Thoracic aorta (tissue), 2 donors: ENCODE results near the gene KCNN3. TPM values are rescaled to one million over a fixed set of nuclear protein-coding genes. Genes with fewer than 3 reads are reported as not detected.

Experiments
- ATAC-seq: fragments of 150-250 bp; one replicate; pipeline ENCODE4 v1.8.0; 2017; ENCODE audit warnings: low read depth; ENCODE audit not compliant: insufficient number of reproducible peaks, low FRiP score
- DNase-seq: peaks from one replicate; pipeline ENCODE4 v3.0.0-alpha.2; 2020; ENCODE audit warnings: low spot score
- H3K27ac ChIP-seq, 2 donors: fragments of 200-600 bp; sonication (generic); 1 replicate in 1 of 2; 2 replicates in 1 of 2; pipeline ENCODE4 v1.5.1; 2016; ENCODE audit warnings: mild to moderate bottlenecking in 2 of 2, moderate library complexity in 2 of 2
- H3K27me3 ChIP-seq: fragments of 200-600 bp; sonication (generic); replicated peaks from 2 replicates; pipeline ENCODE4 v1.6.0; 2016; ENCODE audit warnings: mild to moderate bottlenecking; ENCODE audit not compliant: insufficient read depth
- H3K36me3 ChIP-seq: fragments of 200-600 bp; sonication (generic); one replicate; pipeline ENCODE4 v1.5.1; 2016
- H3K4me1 ChIP-seq, 2 donors: fragments of 200-600 bp; sonication (generic); 1 replicate in 1 of 2; 2 replicates in 1 of 2; pipeline versions ENCODE4 v1.5.1 to v1.6.0; 2016; ENCODE audit warnings: low read depth in 2 of 2, mild to moderate bottlenecking in 1 of 2; ENCODE audit not compliant: control insufficient read depth in 1 of 2
- H3K4me3 ChIP-seq: fragments of 200-600 bp; sonication (generic); 2 replicates; pipeline ENCODE4 v1.5.1; 2016; ENCODE audit warnings: mild to moderate bottlenecking
- H3K9me3 ChIP-seq: fragments of 200-600 bp; sonication (generic); 2 replicates; pipeline ENCODE4 v1.5.1; 2016
- total RNA-seq, 2 donors: library from RNA; depleted of rRNA; stranded (reverse); fragments of >200 nt; gene quantifications; one replicate each; pipeline versions ENCODE4 v1.1.0 to v1.2.3, GENCODE V29; 2016
- TF ChIP-seq, protein P1 (sequence below): fragments of 200-600 bp; sonication (generic); IDR thresholded peaks from one replicate; pipeline ENCODE4 v1.5.1; 2019; ENCODE audit warnings: antibody characterized with exemption

KCNN3 gene
- total RNA-seq, 2 donors from 2014 or later = 0.95 to 1.8 TPM

DNA sequence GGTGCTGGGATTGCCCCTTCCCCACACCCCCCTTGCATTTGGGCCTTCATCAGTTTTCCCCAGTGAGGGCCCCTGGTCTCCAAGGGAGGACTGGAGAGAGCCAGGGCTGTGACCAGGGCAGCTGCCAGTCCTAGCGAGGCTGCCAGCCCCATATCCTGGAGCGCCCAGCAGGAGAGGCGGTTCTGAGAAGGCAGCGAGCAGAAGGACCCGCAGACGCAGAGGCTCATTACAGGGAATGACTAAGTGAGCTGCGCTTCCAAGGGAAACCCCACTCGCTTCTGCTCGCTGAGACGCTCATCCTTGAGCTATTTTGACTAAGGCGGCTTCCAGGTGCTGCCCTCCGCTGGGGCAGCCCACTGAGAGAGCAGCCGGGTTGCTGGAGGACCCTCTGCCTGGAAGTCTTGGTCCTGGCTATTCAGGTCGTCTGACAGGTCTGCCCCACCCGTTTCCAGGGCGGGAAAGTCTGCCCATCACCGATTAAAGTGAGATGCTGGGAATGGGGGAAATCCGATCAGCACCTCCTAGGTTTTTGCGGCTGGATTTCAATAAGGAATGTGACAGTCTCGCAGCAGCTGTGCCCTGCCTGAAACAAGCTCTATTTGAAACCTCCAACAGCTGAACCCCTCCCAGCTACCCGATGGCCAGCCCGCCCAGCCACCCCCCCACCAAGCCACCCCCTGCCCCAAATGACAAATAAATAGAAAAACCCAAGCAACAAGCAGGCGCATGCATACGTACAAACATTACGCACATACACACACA is 2.8 kb downstream of the KCNN3 start:
- H3K27ac ChIP-seq = no peak overlapping the region
- H3K36me3 ChIP-seq = no peaks in the 10 kb centered on the region
- ATAC-seq (no peak), DNase-seq (no peak)
- no peaks in the 10 kb centered on the region for H3K9me3 ChIP-seq
- peak overlapping the region; percentile 37 for H3K4me3 ChIP-seq
- peaks cover 4 to 27% of the 10 kb centered on the region in 2 donors for H3K4me1 ChIP-seq
- H3K27me3 ChIP-seq = no peaks in the 10 kb centered on the region
- TF ChIP-seq, protein P1, sequence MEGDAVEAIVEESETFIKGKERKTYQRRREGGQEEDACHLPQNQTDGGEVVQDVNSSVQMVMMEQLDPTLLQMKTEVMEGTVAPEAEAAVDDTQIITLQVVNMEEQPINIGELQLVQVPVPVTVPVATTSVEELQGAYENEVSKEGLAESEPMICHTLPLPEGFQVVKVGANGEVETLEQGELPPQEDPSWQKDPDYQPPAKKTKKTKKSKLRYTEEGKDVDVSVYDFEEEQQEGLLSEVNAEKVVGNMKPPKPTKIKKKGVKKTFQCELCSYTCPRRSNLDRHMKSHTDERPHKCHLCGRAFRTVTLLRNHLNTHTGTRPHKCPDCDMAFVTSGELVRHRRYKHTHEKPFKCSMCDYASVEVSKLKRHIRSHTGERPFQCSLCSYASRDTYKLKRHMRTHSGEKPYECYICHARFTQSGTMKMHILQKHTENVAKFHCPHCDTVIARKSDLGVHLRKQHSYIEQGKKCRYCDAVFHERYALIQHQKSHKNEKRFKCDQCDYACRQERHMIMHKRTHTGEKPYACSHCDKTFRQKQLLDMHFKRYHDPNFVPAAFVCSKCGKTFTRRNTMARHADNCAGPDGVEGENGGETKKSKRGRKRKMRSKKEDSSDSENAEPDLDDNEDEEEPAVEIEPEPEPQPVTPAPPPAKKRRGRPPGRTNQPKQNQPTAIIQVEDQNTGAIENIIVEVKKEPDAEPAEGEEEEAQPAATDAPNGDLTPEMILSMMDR = no peak

DNA sequence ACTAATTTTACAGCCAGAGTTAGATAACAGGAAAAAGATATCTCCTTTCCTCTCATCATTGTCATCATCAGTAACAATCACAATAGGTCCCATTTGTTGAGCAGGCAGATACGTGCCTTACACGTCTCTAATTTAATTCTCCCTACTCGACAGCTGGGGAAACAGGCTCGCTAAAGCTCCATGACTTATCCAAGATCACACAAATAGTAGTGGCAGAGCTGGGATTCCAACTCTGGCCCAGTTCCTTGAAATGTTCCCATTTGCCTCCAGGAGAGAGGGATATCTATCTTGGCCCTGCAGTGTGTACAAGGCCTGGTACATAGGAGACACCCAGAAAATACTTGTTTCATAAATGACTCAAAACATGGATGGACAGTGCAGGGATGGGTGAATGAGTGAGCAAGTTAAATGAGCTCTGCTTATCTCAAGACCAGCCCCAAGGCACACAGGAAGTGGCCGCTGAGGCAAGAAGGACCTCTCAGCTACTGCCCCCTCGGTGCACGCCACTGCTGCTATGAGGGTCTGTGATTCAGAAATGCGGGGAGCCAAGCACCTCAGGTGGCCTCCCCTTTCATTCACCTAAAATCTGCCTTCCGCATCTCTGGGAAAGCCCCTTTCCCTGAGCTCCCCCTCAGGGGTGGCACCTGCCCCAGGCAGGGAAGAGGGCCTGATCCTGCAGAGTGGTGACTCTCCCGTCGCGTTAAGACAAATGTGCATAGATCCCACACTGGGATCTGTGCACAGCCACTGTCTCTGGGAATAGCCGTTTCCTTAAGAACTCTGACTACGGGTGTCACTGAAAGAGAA is 3.6 kb downstream of the KCNN3 start:
- H3K27ac ChIP-seq = no peak overlapping the region
- DNase-seq (no peak), ATAC-seq (no peak)
- no peaks in the 10 kb centered on the region for H3K9me3 ChIP-seq
- H3K4me3 ChIP-seq = no peak overlapping the region
- TF ChIP-seq, protein P1 = no peak
- H3K36me3 ChIP-seq = no peaks in the 10 kb centered on the region
- no peaks in the 10 kb centered on the region for H3K27me3 ChIP-seq
- peaks cover 4 to 27% of the 10 kb centered on the region in 2 donors for H3K4me1 ChIP-seq

DNA sequence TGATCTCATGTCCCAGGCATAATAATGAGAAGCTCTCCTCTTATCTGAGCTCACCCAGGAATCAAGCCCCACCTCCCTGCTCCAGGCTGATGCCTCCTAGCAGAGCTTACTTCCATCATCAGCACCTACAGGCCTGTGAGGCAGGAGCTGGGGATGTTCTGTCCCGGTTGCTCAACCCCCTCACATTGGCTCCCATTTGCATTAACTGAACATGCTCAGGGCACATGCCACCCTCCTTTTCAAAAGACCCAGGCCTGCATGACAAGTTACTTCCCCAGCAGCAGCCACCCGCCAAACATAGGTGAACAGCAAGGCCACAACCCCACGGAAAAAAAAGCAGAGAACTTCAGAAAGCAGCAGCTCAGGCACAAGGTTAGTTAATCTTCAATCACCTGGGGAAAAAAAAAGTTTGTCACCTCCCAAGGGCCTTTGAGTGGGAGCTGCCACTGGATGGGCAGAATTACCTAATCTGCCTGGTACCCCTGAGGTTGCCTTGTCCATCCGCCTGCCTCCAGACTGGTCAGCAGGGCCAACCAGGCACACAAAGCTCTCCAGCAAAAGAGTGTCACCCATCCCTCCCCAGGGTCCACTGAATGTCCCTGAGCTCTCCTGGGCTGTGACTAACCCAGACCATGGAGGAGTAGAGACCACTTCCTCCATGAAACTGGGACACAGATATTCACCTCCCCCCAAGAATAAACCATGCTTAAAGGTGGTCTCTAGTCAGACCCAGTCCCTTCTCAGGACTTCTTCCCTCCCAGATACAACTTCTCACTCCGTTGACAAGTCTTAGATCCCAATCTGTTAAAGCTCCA is 4.4 kb downstream of the KCNN3 start:
- H3K36me3 ChIP-seq = no peaks in the 10 kb centered on the region
- DNase-seq (no peak), ATAC-seq (no peak)
- TF ChIP-seq, protein P1 = no peak
- H3K9me3 ChIP-seq = no peaks in the 10 kb centered on the region
- H3K27ac ChIP-seq = no peak overlapping the region
- no peak overlapping the region for H3K4me3 ChIP-seq
- H3K27me3 ChIP-seq = no peaks in the 10 kb centered on the region
- peaks cover 4 to 25% of the 10 kb centered on the region in 2 donors for H3K4me1 ChIP-seq

DNA sequence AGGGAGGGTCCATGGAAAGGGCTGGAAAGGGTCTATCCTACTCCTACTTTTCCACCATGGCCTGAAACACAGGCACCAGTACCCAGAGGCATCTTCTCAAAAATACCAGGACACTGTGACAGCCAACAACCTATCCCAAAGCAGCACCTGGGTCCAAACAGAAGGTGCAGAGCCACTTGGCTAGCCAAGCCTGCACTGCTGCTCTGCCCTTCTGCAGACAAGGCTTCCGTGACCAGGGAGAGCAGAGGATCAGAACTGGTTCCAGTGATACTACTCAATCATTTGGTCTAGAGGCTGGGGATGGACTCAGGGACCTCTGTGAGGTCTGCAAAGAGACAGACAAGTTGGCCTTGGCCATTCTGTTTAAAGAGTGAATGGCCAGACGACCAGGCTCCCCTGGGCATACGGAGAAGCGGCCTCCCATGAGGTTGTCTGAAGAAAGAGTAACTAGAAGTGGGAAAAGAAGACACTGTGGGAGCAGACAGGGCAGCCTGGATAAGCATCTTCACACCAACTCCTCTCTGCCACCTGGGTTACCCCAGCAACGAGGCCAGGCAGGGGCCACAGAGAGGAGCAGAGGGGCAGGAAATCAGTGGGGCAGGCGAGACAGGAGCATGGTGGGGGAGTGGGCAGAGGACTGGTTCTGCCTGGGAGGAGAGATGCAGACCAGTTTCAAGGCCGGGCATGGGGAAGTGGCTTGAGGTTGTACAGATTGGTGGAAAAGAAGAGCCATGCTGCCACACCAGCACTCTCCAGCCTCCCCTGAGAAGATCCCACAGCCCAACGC is 5.7 kb downstream of the KCNN3 start:
- TF ChIP-seq, protein P1 = no peak
- H3K4me3 ChIP-seq = no peak overlapping the region
- DNase-seq (no peak), ATAC-seq (no peak)
- no peaks in the 10 kb centered on the region for H3K27me3 ChIP-seq
- no peaks in the 10 kb centered on the region for H3K36me3 ChIP-seq
- peaks cover 0 to 14% of the 10 kb centered on the region in 2 donors for H3K4me1 ChIP-seq
- no peaks in the 10 kb centered on the region for H3K9me3 ChIP-seq
- H3K27ac ChIP-seq = no peak overlapping the region
